Cardiac fibroblast (primary cell): ENCODE measurements around the gene CEP295NL.

Experiments
- DNase-seq, 2 donors: peaks; one replicate each; pipeline versions ENCODE4 v3.0.0 to v3.0.0-alpha.2; 2010; ENCODE audit warnings: low read depth in 2 of 2
- H3K4me3 ChIP-seq, 2 donors: replicated peaks in 1 of 2; 1 replicate in 1 of 2; 2 replicates in 1 of 2; pipeline ENCODE4 v1.5.1; 2011; ENCODE audit warnings: low read depth in 2 of 2, low read length in 2 of 2, mild to moderate bottlenecking in 2 of 2, moderate library complexity in 1 of 2
- CTCF ChIP-seq: IDR thresholded peaks from one replicate; pipeline ENCODE4 v1.5.1; 2011; ENCODE audit warnings: low read depth, mild to moderate bottlenecking, low read length, inconsistent platforms

Gene CEP295NL

GRCh38 chr17:78898075-78898836, 4.7 kb downstream of the CEP295NL start:
- no peak overlapping the region for H3K4me3 ChIP-seq
- no peak for DNase-seq
- TF ChIP-seq CTCF, result no peak

GRCh38 chr17:78897664-78898047, 5.3 kb downstream of the CEP295NL start:
- DNase-seq, result no peak
- TF ChIP-seq CTCF, result no peak
- H3K4me3 ChIP-seq, result no peak overlapping the region

- DNase-seq, result no peak
- no peak for TF ChIP-seq CTCF
- H3K4me3 ChIP-seq, result no peak overlapping the region
Observed at GRCh38 chr17:78896834-78897663, 6.0 kb downstream of the CEP295NL start.

GRCh38 chr17:78896091-78896833, 6.7 kb downstream of the CEP295NL start:
- no peak for TF ChIP-seq CTCF
- no peak overlapping the region for H3K4me3 ChIP-seq
- DNase-seq, result no peak

- no peak for DNase-seq
- H3K4me3 ChIP-seq, result no peak overlapping the region
- TF ChIP-seq CTCF, result no peak
Observed at GRCh38 chr17:78895322-78895721, 7.7 kb downstream of the CEP295NL start.

GRCh38 chr17:78893684-78894083, 9.3 kb downstream of the CEP295NL start:
- DNase-seq, result no peak
- no peak for TF ChIP-seq CTCF
- H3K4me3 ChIP-seq, result no peak overlapping the region
